Trophoblast cell (in vitro differentiated cells and primary cell): Measurements from ENCODE around the gene RASSF6.

Source experiments
- DNase-seq, 2 donors: peaks; one replicate each; pipeline ENCODE4 v3.0.0-alpha.2; 2016
- H2AFZ ChIP-seq: 2 replicates; pipeline ENCODE4 v1.6.1; 2013; ENCODE audit warnings: low read length, moderate library complexity, mild to moderate bottlenecking; ENCODE audit not compliant: insufficient read depth, poor library complexity
- H2AK5ac ChIP-seq: 2 replicates; pipeline ENCODE4 v1.6.1; 2013; ENCODE audit warnings: mild to moderate bottlenecking, low read length
- H2BK120ac ChIP-seq: 2 replicates; pipeline ENCODE4 v1.6.1; 2013; ENCODE audit warnings: low read length, mild to moderate bottlenecking, moderate library complexity; ENCODE audit not compliant: insufficient read depth, poor library complexity
- H2BK12ac ChIP-seq: 2 replicates; pipeline ENCODE4 v1.6.1; 2013; ENCODE audit warnings: mild to moderate bottlenecking, low read length, moderate library complexity
- H2BK5ac ChIP-seq: 2 replicates; pipeline ENCODE4 v1.6.1; 2013; ENCODE audit warnings: low read length, low read depth, moderate library complexity, mild to moderate bottlenecking; ENCODE audit not compliant: poor library complexity
- H3K14ac ChIP-seq: 2 replicates; pipeline ENCODE4 v1.6.1; 2013; ENCODE audit warnings: mild to moderate bottlenecking, low read length
- H3K18ac ChIP-seq: 2 replicates; pipeline ENCODE4 v1.6.1; 2013; ENCODE audit warnings: mild to moderate bottlenecking, low read length
- H3K23ac ChIP-seq: 2 replicates; pipeline ENCODE4 v1.6.1; 2013; ENCODE audit warnings: low read length
- H3K27ac ChIP-seq: 2 replicates; pipeline ENCODE4 v1.5.1; 2013; ENCODE audit warnings: low read depth, mild to moderate bottlenecking, inconsistent platforms, low read length, moderate library complexity
- H3K27me3 ChIP-seq: 2 replicates; pipeline ENCODE4 v1.6.1; 2013; ENCODE audit warnings: inconsistent platforms, mild to moderate bottlenecking, low read length, moderate library complexity; ENCODE audit not compliant: insufficient read depth
- H3K36me3 ChIP-seq, 2 experiments: 1 replicate in 1 of 2; 2 replicates in 1 of 2; pipeline ENCODE4 v1.6.1; 2013; ENCODE audit warnings: low read length in 2 of 2, mild to moderate bottlenecking in 2 of 2, moderate library complexity in 1 of 2; ENCODE audit not compliant: insufficient read depth in 2 of 2, control insufficient read depth in 1 of 2
- H3K4ac ChIP-seq: 2 replicates; pipeline ENCODE4 v1.6.1; 2013; ENCODE audit warnings: low read depth, mild to moderate bottlenecking, low read length, moderate library complexity
- H3K4me1 ChIP-seq, 2 experiments: 1 replicate in 1 of 2; 2 replicates in 1 of 2; pipeline ENCODE4 v1.6.1; 2013; ENCODE audit warnings: low read length in 2 of 2, mild to moderate bottlenecking in 2 of 2, moderate library complexity in 1 of 2; ENCODE audit not compliant: insufficient read depth in 2 of 2, control insufficient read depth in 1 of 2
- H3K4me2 ChIP-seq: 2 replicates; pipeline ENCODE4 v1.6.1; 2013; ENCODE audit warnings: inconsistent platforms, mild to moderate bottlenecking, low read length, moderate library complexity
- H3K4me3 ChIP-seq: 2 replicates; pipeline ENCODE4 v1.5.1; 2013; ENCODE audit warnings: mild to moderate bottlenecking, low read depth, low read length, inconsistent platforms
- H3K79me1 ChIP-seq: one replicate; pipeline ENCODE4 v1.6.1; 2013; ENCODE audit warnings: low read length
- H3K79me2 ChIP-seq: 2 replicates; pipeline ENCODE4 v1.6.1; 2013; ENCODE audit warnings: low read length, mild to moderate bottlenecking; ENCODE audit not compliant: control insufficient read depth, insufficient read depth, poor library complexity
- H3K9ac ChIP-seq: 2 replicates; pipeline ENCODE4 v1.6.1; 2013; ENCODE audit warnings: mild to moderate bottlenecking, low read length
- H3K9me3 ChIP-seq: 2 replicates; pipeline ENCODE4 v1.6.1; 2013; ENCODE audit warnings: low read depth, mild to moderate bottlenecking, control low read depth, inconsistent platforms, low read length; ENCODE audit not compliant: insufficient read depth
- H4K12ac ChIP-seq: 2 replicates; pipeline ENCODE4 v1.6.1; 2013; ENCODE audit warnings: low read depth, mild to moderate bottlenecking, low read length, moderate library complexity
- H4K8ac ChIP-seq: 2 replicates; pipeline ENCODE4 v1.6.1; 2013; ENCODE audit warnings: low read depth, mild to moderate bottlenecking, low read length, moderate library complexity
- H4K91ac ChIP-seq: one replicate; pipeline ENCODE4 v1.6.1; 2013; ENCODE audit warnings: low read depth, mild to moderate bottlenecking, low read length, moderate library complexity
- WGBS: extraction: QIAGEN DNeasy Blood & Tissue Kit; methylation state at CpG from one replicate; pipeline ENCODE4 v1.1.7; 2013; ENCODE audit warnings: missing lambda C conversion rate; ENCODE audit not compliant: insufficient read length, insufficient coverage; ENCODE audit errors: extremely low coverage; 5-methylcytosine and 5-hydroxymethylcytosine counted together

Gene RASSF6

GRCh38 chr4:73593631-73594241 is 26.5 kb downstream of the RASSF6 start:
- Histone ChIP-seq H3K79me1 (no peaks in the 10 kb centered on the region), H3K18ac (no peak overlapping the region), H4K91ac (no peak overlapping the region), H2BK120ac (no peak overlapping the region), H3K36me3 (no peaks in the 10 kb centered on the region), H3K14ac (no peak overlapping the region), H3K79me2 (no peaks in the 10 kb centered on the region), H2BK5ac (no peak overlapping the region), H3K4me3 (no peak overlapping the region), H3K4me2 (no peak overlapping the region), H3K23ac (no peak overlapping the region), H3K9me3 (no peaks in the 10 kb centered on the region), H2AFZ (no peak overlapping the region), H3K4me1 (no peaks in the 10 kb centered on the region), H4K12ac (no peak overlapping the region), H2BK12ac (no peak overlapping the region), H2AK5ac (no peak overlapping the region), H3K27ac (no peak overlapping the region), H3K4ac (no peak overlapping the region), H4K8ac (no peak overlapping the region), H3K9ac (no peak overlapping the region), H3K27me3 (no peaks in the 10 kb centered on the region)
- WGBS, result 100% methylated on average over 2 of the region's 6 CpGs
- DNase-seq, result peak; percentile 29 to 75

- Histone ChIP-seq H3K4me3 (no peak overlapping the region), H3K23ac (no peak overlapping the region), H3K4me1 (no peaks in the 10 kb centered on the region), H3K4me2 (no peak overlapping the region), H2BK5ac (no peak overlapping the region), H2BK120ac (no peak overlapping the region), H4K12ac (no peak overlapping the region), H3K79me1 (no peaks in the 10 kb centered on the region), H3K27me3 (no peaks in the 10 kb centered on the region), H4K91ac (no peak overlapping the region), H3K27ac (no peak overlapping the region), H2AK5ac (no peak overlapping the region), H2AFZ (no peak overlapping the region), H3K36me3 (no peaks in the 10 kb centered on the region), H2BK12ac (no peak overlapping the region), H4K8ac (no peak overlapping the region), H3K79me2 (no peaks in the 10 kb centered on the region), H3K9me3 (no peaks in the 10 kb centered on the region), H3K18ac (no peak overlapping the region), H3K9ac (no peak overlapping the region), H3K4ac (no peak overlapping the region), H3K14ac (no peak overlapping the region)
- DNase-seq, result no peak
- WGBS, result no CpG with 5 or more reads among the region's 5 CpGs
Observed at GRCh38 chr4:73589887-73590801, 30.1 kb downstream of the RASSF6 start.

- no peak overlapping the region for H3K4me2 ChIP-seq
Observed at GRCh38 chr4:73589261-73589847, 30.9 kb downstream of the RASSF6 start.

GRCh38 chr4:73588613-73589012 is 31.6 kb downstream of the RASSF6 start:
- WGBS, result no CpG with 5 or more reads among the region's 1 CpG

More at GRCh38 chr4:73589261-73589847, 30.9 kb downstream of the RASSF6 start:
- H3K4me1 ChIP-seq, result no peaks in the 10 kb centered on the region
- no peak overlapping the region for H3K18ac ChIP-seq
- no peak overlapping the region for H3K4me3 ChIP-seq
- H2AK5ac ChIP-seq, result no peak overlapping the region
- H2BK12ac ChIP-seq, result no peak overlapping the region
- WGBS, result no CpG with 5 or more reads among the region's 4 CpGs
- H3K27me3 ChIP-seq, result no peaks in the 10 kb centered on the region
- no peaks in the 10 kb centered on the region for H3K79me1 ChIP-seq
- H3K9me3 ChIP-seq, result no peaks in the 10 kb centered on the region
- no peak overlapping the region for H3K14ac ChIP-seq
- no peak overlapping the region for H2BK5ac ChIP-seq
- H2BK120ac ChIP-seq, result no peak overlapping the region
- no peak overlapping the region for H4K91ac ChIP-seq
- H3K36me3 ChIP-seq, result no peaks in the 10 kb centered on the region
- no peak overlapping the region for H3K27ac ChIP-seq
- DNase-seq, result no peak
- no peak overlapping the region for H3K4ac ChIP-seq
- H4K12ac ChIP-seq, result no peak overlapping the region
- H3K79me2 ChIP-seq, result no peaks in the 10 kb centered on the region
- no peak overlapping the region for H3K9ac ChIP-seq
- H4K8ac ChIP-seq, result no peak overlapping the region
- no peak overlapping the region for H3K23ac ChIP-seq
- no peak overlapping the region for H2AFZ ChIP-seq

More at GRCh38 chr4:73588613-73589012, 31.6 kb downstream of the RASSF6 start:
- Histone ChIP-seq H3K9ac (no peak overlapping the region), H4K8ac (no peak overlapping the region), H3K36me3 (no peaks in the 10 kb centered on the region), H3K4me2 (no peak overlapping the region), H3K79me1 (no peaks in the 10 kb centered on the region), H2BK12ac (no peak overlapping the region), H3K14ac (no peak overlapping the region), H2BK5ac (no peak overlapping the region), H2AK5ac (no peak overlapping the region), H3K4me1 (peaks cover 0 to 2% of the 10 kb centered on the region in 2 experiments), H4K91ac (no peak overlapping the region), H3K4me3 (no peak overlapping the region), H3K9me3 (no peaks in the 10 kb centered on the region), H2BK120ac (no peak overlapping the region), H3K79me2 (no peaks in the 10 kb centered on the region), H3K4ac (no peak overlapping the region), H3K23ac (no peak overlapping the region), H3K18ac (no peak overlapping the region), H4K12ac (no peak overlapping the region), H3K27ac (no peak overlapping the region), H2AFZ (no peak overlapping the region), H3K27me3 (no peaks in the 10 kb centered on the region)
- DNase-seq, result no peak
